CD8-positive, alpha-beta memory T cell (primary cell): ENCODE data around the gene RNF180. TPM values are rescaled to one million over a fixed set of nuclear protein-coding genes. Genes with fewer than 3 reads are reported as not detected.

ENCODE experiments used
- polyA plus RNA-seq: library from polyadenylated mRNA; unstranded; fragments of 300-500 nt; fragmentation: Illumina TruSeq; gene quantifications from one replicate; pipeline ENCODE4 v1.2.3, GENCODE V29; 2021
- total RNA-seq, 2 experiments: library from RNA; stranded (reverse); gene quantifications; one replicate each; pipeline ENCODE4 v1.2.3, GENCODE V29; 2021

RNF180 gene
- total and polyA plus RNA-seq, 3 experiments from 2014 or later: not detected

Other genes starting within 250 kb of the RNF180 start
- gene HTR1A, start 203.4 kb upstream of the RNF180 start, total RNA-seq: not detected
- not detected for gene HTR1A, start 203.4 kb upstream of the RNF180 start, polyA plus RNA-seq